Left ventricle myocardium inferior (tissue), 1 donor: Measurements from ENCODE around the gene TPH2. TPM values are rescaled to one million over a fixed set of nuclear protein-coding genes. Genes with fewer than 3 reads are reported as not detected.

Experiments
- DNase-seq: peaks from one replicate; pipeline ENCODE4 v3.0.0-alpha.2; 2020
- H3K27ac ChIP-seq: fragments of 200-600 bp; replicated peaks from 2 replicates; pipeline ENCODE4 v1.8.0; 2021
- H3K27me3 ChIP-seq: fragments of 200-600 bp; 2 replicates; pipeline ENCODE4 v1.8.0; 2021; ENCODE audit warnings: low read depth
- H3K36me3 ChIP-seq: fragments of 200-600 bp; 2 replicates; pipeline ENCODE4 v1.8.0; 2021
- H3K4me1 ChIP-seq: fragments of 200-600 bp; 2 replicates; pipeline ENCODE4 v1.8.0; 2021
- H3K4me3 ChIP-seq: fragments of 200-600 bp; 2 replicates; pipeline ENCODE4 v1.8.0; 2021; ENCODE audit warnings: mild to moderate bottlenecking, moderate library complexity
- H3K9me3 ChIP-seq: fragments of 200-600 bp; replicated peaks from 2 replicates; pipeline ENCODE4 v1.8.0; 2021
- CTCF ChIP-seq: fragments of 200-600 bp; IDR thresholded peaks from 2 replicates; pipeline ENCODE4 v1.8.0; 2021; ENCODE audit warnings: antibody characterized with exemption, mild to moderate bottlenecking, borderline replicate concordance
- intact Hi-C: fragments of 100-400 bp; cut with micrococcal nuclease; formaldehyde crosslinking; loops from one replicate; pipeline ENCODE4 v1.11.0; 2022
- total RNA-seq: library from RNA; stranded (reverse); fragmentation: NEBNext Ultra II Directional; extraction: Animal tissue kit (Norgen Biotek cat#: 25700); gene quantifications from one replicate; pipeline ENCODE4 v1.2.1, GENCODE V29; 2021
- donor health status: DM: no; HTN: yes; CAD: no; lungs with severe emphysema.

TPH2 gene
- total RNA-seq, 1 donor from 2014 or later, result not detected

GRCh38 chr12:72075401-72075800 lies 136.8 kb downstream of the TPH2 start:
- Histone ChIP-seq H3K9me3 (peaks cover 14% of the 10 kb centered on the region), H3K4me1 (no peaks in the 10 kb centered on the region), H3K36me3 (no peaks in the 10 kb centered on the region), H3K27ac (no peak overlapping the region), H3K4me3 (no peak overlapping the region), H3K27me3 (no peaks in the 10 kb centered on the region)
- TF ChIP-seq CTCF, result no peak
- intact Hi-C loops, result no loop called here
- no peak for DNase-seq

- no peaks in the 10 kb centered on the region for H3K4me1 ChIP-seq
- no peak for TF ChIP-seq CTCF
- H3K4me3 ChIP-seq, result no peak overlapping the region
- H3K27ac ChIP-seq, result no peak overlapping the region
- H3K36me3 ChIP-seq, result no peaks in the 10 kb centered on the region
- intact Hi-C loops, result no loop called here
- peaks cover 8% of the 10 kb centered on the region for H3K9me3 ChIP-seq
- DNase-seq, result no peak
- H3K27me3 ChIP-seq, result no peaks in the 10 kb centered on the region
Observed at GRCh38 chr12:72075891-72076557, 137.4 kb downstream of the TPH2 start.

- no peak for DNase-seq
- no peak for TF ChIP-seq CTCF
- Histone ChIP-seq H3K36me3 (no peaks in the 10 kb centered on the region), H3K9me3 (peaks cover 3% of the 10 kb centered on the region), H3K27me3 (no peaks in the 10 kb centered on the region), H3K4me3 (no peak overlapping the region), H3K27ac (no peak overlapping the region), H3K4me1 (no peaks in the 10 kb centered on the region)
- intact Hi-C loops, result no loop called here
Observed at GRCh38 chr12:72076558-72076915, 137.9 kb downstream of the TPH2 start.

- no peak for DNase-seq
- no peaks in the 10 kb centered on the region for H3K27me3 ChIP-seq
- H3K36me3 ChIP-seq, result no peaks in the 10 kb centered on the region
- no peak for TF ChIP-seq CTCF
- H3K27ac ChIP-seq, result no peak overlapping the region
- H3K9me3 ChIP-seq, result no peaks in the 10 kb centered on the region
- H3K4me3 ChIP-seq, result no peak overlapping the region
- intact Hi-C loops, result no loop called here
- H3K4me1 ChIP-seq, result no peaks in the 10 kb centered on the region
Observed at GRCh38 chr12:72077111-72077820, 138.6 kb downstream of the TPH2 start.

- no peak overlapping the region for H3K4me3 ChIP-seq
- no peak overlapping the region for H3K27ac ChIP-seq
- DNase-seq, result no peak
- TF ChIP-seq CTCF, result no peak
- no peaks in the 10 kb centered on the region for H3K4me1 ChIP-seq
- intact Hi-C loops, result no loop called here
- no peaks in the 10 kb centered on the region for H3K27me3 ChIP-seq
- no peaks in the 10 kb centered on the region for H3K36me3 ChIP-seq
- H3K9me3 ChIP-seq, result no peaks in the 10 kb centered on the region
Observed at GRCh38 chr12:72081777-72082176, 143.1 kb downstream of the TPH2 start.

Other genes with a start within 250 kb of the TPH2 start
- 170 TPM for gene RAB21, start 184.0 kb upstream of the TPH2 start, total RNA-seq
- gene TBC1D15, start 99.1 kb upstream of the TPH2 start, total RNA-seq, result 28.5 TPM